GM12892 (cell line): ENCODE data around the gene WDFY4.

Source experiments
- POLR2A ChIP-seq: IDR thresholded peaks from 2 replicates; pipeline ENCODE4 v1.6.1; 2011; ENCODE audit warnings: low read depth, low read length, control low read depth
- POLR2AphosphoS5 ChIP-seq: IDR thresholded peaks from 2 replicates; pipeline ENCODE4 v1.6.1; 2011; ENCODE audit warnings: low read depth, low read length, control low read depth

DNA sequence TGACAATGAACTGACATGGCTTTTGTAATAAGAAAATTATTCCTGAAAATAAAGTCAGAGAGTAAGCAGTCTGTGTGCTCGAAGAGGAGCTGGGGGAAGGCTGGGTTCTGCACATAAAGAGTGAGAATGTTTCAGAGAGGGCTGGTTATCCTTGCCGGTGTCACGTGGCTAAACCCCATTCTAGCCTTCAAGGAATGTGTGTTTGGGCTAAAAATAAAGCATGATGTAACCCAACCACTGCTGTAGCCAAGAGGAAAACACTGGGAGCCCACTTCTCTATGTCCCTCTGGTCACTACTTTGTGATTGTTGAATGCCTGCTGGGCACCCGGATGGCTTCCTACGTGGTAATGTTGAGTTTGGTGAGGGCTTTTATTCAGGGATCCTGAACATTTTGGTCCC is 23.5 kb downstream of the WDFY4 start:
- TF ChIP-seq POLR2A = no peak
- no peak for TF ChIP-seq POLR2AphosphoS5
